GM12878 (cell line): ENCODE measurements around the gene MFN1. TPM values are rescaled to one million over a fixed set of nuclear protein-coding genes. Genes with fewer than 3 reads are reported as not detected.
A peak's percentile ranks its signal among the peaks of the same experiment; 100 is the strongest.

ENCODE experiments used
- BMI1 ChIP-seq: fragments of 450-650 bp; IDR thresholded peaks from 2 replicates; pipeline ENCODE4 v1.6.1; 2016; ENCODE audit warnings: mild to moderate bottlenecking, moderate library complexity, borderline replicate concordance
- CBFB ChIP-seq: IDR thresholded peaks from 2 replicates; pipeline ENCODE4 v1.6.1; 2016; ENCODE audit warnings: antibody characterized with exemption, low read depth
- CEBPB ChIP-seq, 2 experiments: fragments of 150-350 bp in 1 of 2; IDR thresholded peaks; 2 replicates each; pipeline ENCODE4 v1.6.1; 2012 to 2014; ENCODE audit warnings: low read depth in 2 of 2, low read length in 2 of 2, borderline replicate concordance in 1 of 2, inconsistent platforms in 1 of 2
- CREB1 ChIP-seq: IDR thresholded peaks from 2 replicates; pipeline ENCODE4 v1.6.1; 2012; ENCODE audit warnings: low read depth, mild to moderate bottlenecking, inconsistent platforms
- ETV6 ChIP-seq, 2 experiments: fragments of 450-650 bp in 1 of 2; IDR thresholded peaks in 1 of 2; conservative IDR thresholded peaks in 1 of 2; 2 replicates each; pipeline ENCODE4 v1.6.1; 2014; ENCODE audit warnings: antibody characterized with exemption in 1 of 2, borderline replicate concordance in 1 of 2, low read depth in 1 of 2, mild to moderate bottlenecking in 1 of 2, moderate library complexity in 1 of 2
- FOS ChIP-seq: IDR thresholded peaks from 3 replicates; pipeline ENCODE4 v1.6.1; 2011; ENCODE audit warnings: borderline replicate concordance; ENCODE audit not compliant: insufficient read length; ENCODE audit errors: extremely low read depth
- GATAD2B ChIP-seq: fragments of 450-650 bp; conservative IDR thresholded peaks from 2 replicates; pipeline ENCODE4 v1.6.1; 2017; ENCODE audit warnings: low read depth, mild to moderate bottlenecking, moderate library complexity
- HCFC1 ChIP-seq: fragments of 150-350 bp; IDR thresholded peaks from 2 replicates; pipeline ENCODE4 v1.6.1; 2014; ENCODE audit warnings: low read length
- HDAC2 ChIP-seq: fragments of 200-600 bp; sonication (generic); IDR thresholded peaks from 2 replicates; pipeline ENCODE4 v1.6.1; 2017
- HDGF ChIP-seq: fragments of 450-650 bp; IDR thresholded peaks from 2 replicates; pipeline ENCODE4 v1.6.1; 2016; ENCODE audit warnings: antibody characterized with exemption
- IRF4 ChIP-seq: IDR thresholded peaks from 2 replicates; pipeline ENCODE4 v1.6.1; 2011; ENCODE audit warnings: low read depth, low read length
- JUND ChIP-seq: IDR thresholded peaks from 2 replicates; pipeline ENCODE4 v1.6.1; 2012; ENCODE audit warnings: low read depth, mild to moderate bottlenecking, low read length, improper control_type of control experiment, moderate library complexity
- KDM1A ChIP-seq: fragments of 200-600 bp; sonication (generic); IDR thresholded peaks from 2 replicates; pipeline ENCODE4 v1.6.1; 2016; ENCODE audit warnings: borderline replicate concordance
- LARP7 ChIP-seq: fragments of 450-650 bp; IDR thresholded peaks from 2 replicates; pipeline ENCODE4 v1.6.1; 2017; ENCODE audit warnings: mild to moderate bottlenecking
- MEF2A ChIP-seq: IDR thresholded peaks from 2 replicates; pipeline ENCODE4 v1.6.1; 2011; ENCODE audit warnings: low read depth, mild to moderate bottlenecking, low read length, moderate library complexity; ENCODE audit not compliant: insufficient read depth
- NFYA ChIP-seq: IDR thresholded peaks from 2 replicates; pipeline ENCODE4 v1.6.1; 2011; ENCODE audit warnings: low read depth, mild to moderate bottlenecking, low read length, improper control_type of control experiment, borderline replicate concordance
- PKNOX1 ChIP-seq: fragments of 450-650 bp; IDR thresholded peaks from 2 replicates; pipeline ENCODE4 v1.6.1; 2016; ENCODE audit warnings: mild to moderate bottlenecking
- POLR2AphosphoS5 ChIP-seq: IDR thresholded peaks from 2 replicates; pipeline ENCODE4 v1.6.1; 2011; ENCODE audit warnings: mild to moderate bottlenecking, low read length, inconsistent platforms
- RBBP5 ChIP-seq: fragments of 200-600 bp; sonication (generic); conservative IDR thresholded peaks from 2 replicates; pipeline ENCODE4 v1.6.1; 2016
- SIX5 ChIP-seq: IDR thresholded peaks from 2 replicates; pipeline ENCODE4 v1.6.1; 2011; ENCODE audit warnings: mild to moderate bottlenecking, low read depth, low read length, moderate library complexity; ENCODE audit not compliant: severe bottlenecking
- SUPT20H ChIP-seq: IDR thresholded peaks from 2 replicates; pipeline ENCODE4 v1.6.1; 2011; ENCODE audit warnings: low read depth, mild to moderate bottlenecking, low read length, moderate library complexity, borderline replicate concordance; ENCODE audit not compliant: control insufficient read depth
- TARDBP ChIP-seq: IDR thresholded peaks from 2 replicates; pipeline ENCODE4 v1.6.1; 2016; ENCODE audit warnings: borderline replicate concordance
- ZNF217 ChIP-seq: fragments of 450-650 bp; IDR thresholded peaks from 2 replicates; pipeline ENCODE4 v1.6.1; 2017; ENCODE audit warnings: antibody characterized with exemption, mild to moderate bottlenecking
- ZNF592 ChIP-seq: fragments of 450-650 bp; IDR thresholded peaks from 2 replicates; pipeline ENCODE4 v1.6.1; 2017; ENCODE audit warnings: mild to moderate bottlenecking, moderate library complexity
- polyA plus RNA-seq, 11 experiments: library from polyadenylated mRNA; depleted of rRNA in 4 of 11; unstranded in 6 of 11; stranded (reverse) in 5 of 11; fragments of >200 nt; fragmentation: Nextera tagmentation in 4 of 11; fragmentation: Illumina TruSeq in 1 of 11; extraction: Ambion mirVana in 4 of 11; extraction: Trizol in 1 of 11; gene quantifications; 1 replicate in 1 of 11; 2 replicates in 10 of 11; pipeline versions ENCODE4 v1.2.1 to v1.2.3, GENCODE V29; 2011 to 2016; ENCODE audit warnings: inconsistent platforms in 2 of 11, missing spikeins in 2 of 11, low read depth in 1 of 11
- total RNA-seq, 4 experiments: library from RNA; depleted of rRNA in 3 of 4; stranded (reverse); fragments of >200 nt in 3 of 4; fragmentation: Illumina TruSeq in 1 of 4; extraction: Trizol in 1 of 4; gene quantifications; 2 replicates each; pipeline versions ENCODE4 v1.2.1 to v1.2.3, GENCODE V29; 2013 to 2021
- TF ChIP-seq, protein P1 (sequence below): IDR thresholded peaks from 2 replicates; pipeline ENCODE4 v1.6.1; 2011; ENCODE audit warnings: mild to moderate bottlenecking, low read depth, low read length, moderate library complexity; ENCODE audit not compliant: insufficient replicate concordance

MFN1 gene
- total and polyA plus RNA-seq, 10 of the 15 experiments (the other 5 are each of a cell fraction or from before 2014, with no cell fraction given), result 14.4 to 120 (median 39.8) TPM

DNA sequence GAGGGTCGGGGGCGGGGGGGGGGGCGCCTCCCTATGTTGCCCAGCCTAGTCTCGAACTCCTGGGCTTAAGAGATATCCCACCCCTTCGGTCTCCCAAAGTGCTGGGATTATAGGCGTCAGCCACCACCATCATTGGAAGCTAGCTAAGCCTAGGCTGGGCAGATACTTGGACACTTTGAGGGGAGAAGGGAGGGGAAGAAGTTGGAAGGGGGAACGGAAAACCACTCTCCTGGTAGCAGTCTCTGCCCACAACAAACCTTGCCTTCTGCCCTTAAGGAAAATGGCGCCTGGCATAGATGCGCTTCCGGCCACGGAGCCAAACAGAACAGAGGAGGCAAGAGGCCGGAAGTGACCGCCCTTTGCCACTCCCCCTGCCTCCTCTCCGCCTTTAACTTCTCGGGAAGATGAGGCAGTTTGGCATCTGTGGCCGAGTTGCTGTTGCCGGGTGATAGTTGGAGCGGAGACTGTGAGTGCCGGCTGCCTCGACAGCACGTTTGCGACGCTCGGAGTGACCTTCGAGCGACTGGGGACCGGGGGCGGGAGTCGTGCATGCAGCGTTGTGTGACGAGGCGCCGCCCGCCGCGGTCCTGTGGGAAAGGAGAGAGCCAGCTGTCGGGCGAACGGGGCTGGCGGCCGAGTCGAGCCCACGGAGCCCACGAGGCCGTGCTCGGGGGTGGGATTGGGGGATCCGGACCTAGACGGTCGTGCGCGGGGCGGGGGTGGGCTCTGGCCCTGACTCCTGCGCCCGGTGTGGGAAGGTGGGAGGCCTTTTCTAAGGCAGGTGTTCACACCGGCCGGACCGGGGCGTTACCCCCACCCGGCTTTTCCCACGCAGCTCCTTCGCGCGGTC, at the start of gene MFN1 (continued):
- TF ChIP-seq CREB1 (peak; percentile 84), IRF4 (peak; percentile 50; the same call in 1 of the 2 replicates), CBFB (peak; percentile 88), JUND (no peak), FOS (no peak), HDGF (peak; percentile 87), LARP7 (peak; percentile 77), CEBPB (IDR thresholded peaks at IDR 0.05; ENCODE audit: borderline replicate concordance in 1 of 2, low read depth in 2 of 2, low read length in 2 of 2) (no peak), KDM1A (no peak), NFYA (no peak), ZNF217 (no peak), BMI1 (no peak), PKNOX1 (peak; percentile 44; the same call in 1 of the 2 replicates), ZNF592 (no peak), MEF2A (no peak), SUPT20H (no peak), TARDBP (no peak), RBBP5 (no peak), POLR2AphosphoS5 (peak; percentile 96), HCFC1 (peak; percentile 78), HDAC2 (no peak), SIX5 (peak; percentile 68), ETV6 (conservative IDR thresholded peaks at IDR 0.05 in 1 of 2, IDR thresholded peaks at IDR 0.05 in 1 of 2; ENCODE audit: borderline replicate concordance in 1 of 2, low read depth in 1 of 2) (no peak), GATAD2B (no peak; the same call in 1 of the 2 replicates)
- TF ChIP-seq, protein P1, sequence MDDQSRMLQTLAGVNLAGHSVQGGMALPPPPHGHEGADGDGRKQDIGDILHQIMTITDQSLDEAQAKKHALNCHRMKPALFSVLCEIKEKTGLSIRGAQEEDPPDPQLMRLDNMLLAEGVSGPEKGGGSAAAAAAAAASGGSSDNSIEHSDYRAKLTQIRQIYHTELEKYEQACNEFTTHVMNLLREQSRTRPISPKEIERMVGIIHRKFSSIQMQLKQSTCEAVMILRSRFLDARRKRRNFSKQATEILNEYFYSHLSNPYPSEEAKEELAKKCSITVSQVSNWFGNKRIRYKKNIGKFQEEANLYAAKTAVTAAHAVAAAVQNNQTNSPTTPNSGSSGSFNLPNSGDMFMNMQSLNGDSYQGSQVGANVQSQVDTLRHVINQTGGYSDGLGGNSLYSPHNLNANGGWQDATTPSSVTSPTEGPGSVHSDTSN, result no peak
